C4-2B (cell line): ENCODE data around the gene NFKBIL1.

Experiments
- CTCF ChIP-seq: fragments of 450-650 bp; conservative IDR thresholded peaks from 2 replicates; pipeline ENCODE4 v1.5.1; 2017; ENCODE audit warnings: mild to moderate bottlenecking
- ZFX ChIP-seq: fragments of 450-650 bp; IDR thresholded peaks from 2 replicates; pipeline ENCODE4 v1.6.1; 2017

GRCh38 chr6:31543639-31544038 lies 3.8 kb upstream of the NFKBIL1 start:
- TF ChIP-seq CTCF (no peak), ZFX (no peak)
